ENCODE measurements around the gene FRMD3. TPM values are rescaled to one million over a fixed set of nuclear protein-coding genes. Genes with fewer than 3 reads are reported as not detected.

The FRMD3 gene
- total RNA-seq, 1 donor from 2014 or later = 1.9 TPM

GRCh38 chr9:83474631-83475030 is 63.6 kb downstream of the FRMD3 start:
- peaks cover 5% of the 10 kb centered on the region for H3K9me3 Mint-ChIP-seq
- Histone ChIP-seq H3K27ac (no peak overlapping the region), H3K9ac (no peak overlapping the region), H3F3A (ENCODE audit: low read depth) (no peaks in the 10 kb centered on the region), H3K4me1 (peaks cover 4% of the 10 kb centered on the region), H3K36me3 (no peaks in the 10 kb centered on the region), H4K20me1 (ENCODE audit: low read depth) (no peaks in the 10 kb centered on the region), H3K9me3 (ENCODE audit: low read depth) (no peaks in the 10 kb centered on the region), H3K4me3 (no peak overlapping the region), H3K27me3 (no peaks in the 10 kb centered on the region), H2AFZ (replicated peaks) (no peak overlapping the region), H3K4me2 (no peak overlapping the region), H3K79me2 (ENCODE audit: low read depth) (no peaks in the 10 kb centered on the region)
- H3K36me3 Mint-ChIP-seq = peaks cover 2% of the 10 kb centered on the region
- peaks cover 4% of the 10 kb centered on the region for H3K27me3 Mint-ChIP-seq (ENCODE audit: insufficient read depth, low read depth)
- no peak for DNase-seq (ENCODE audit: low spot score)
- H3K4me3 Mint-ChIP-seq = no peak overlapping the region
- H3K4me1 Mint-ChIP-seq = peaks cover 12% of the 10 kb centered on the region
- TF ChIP-seq, protein P1, sequence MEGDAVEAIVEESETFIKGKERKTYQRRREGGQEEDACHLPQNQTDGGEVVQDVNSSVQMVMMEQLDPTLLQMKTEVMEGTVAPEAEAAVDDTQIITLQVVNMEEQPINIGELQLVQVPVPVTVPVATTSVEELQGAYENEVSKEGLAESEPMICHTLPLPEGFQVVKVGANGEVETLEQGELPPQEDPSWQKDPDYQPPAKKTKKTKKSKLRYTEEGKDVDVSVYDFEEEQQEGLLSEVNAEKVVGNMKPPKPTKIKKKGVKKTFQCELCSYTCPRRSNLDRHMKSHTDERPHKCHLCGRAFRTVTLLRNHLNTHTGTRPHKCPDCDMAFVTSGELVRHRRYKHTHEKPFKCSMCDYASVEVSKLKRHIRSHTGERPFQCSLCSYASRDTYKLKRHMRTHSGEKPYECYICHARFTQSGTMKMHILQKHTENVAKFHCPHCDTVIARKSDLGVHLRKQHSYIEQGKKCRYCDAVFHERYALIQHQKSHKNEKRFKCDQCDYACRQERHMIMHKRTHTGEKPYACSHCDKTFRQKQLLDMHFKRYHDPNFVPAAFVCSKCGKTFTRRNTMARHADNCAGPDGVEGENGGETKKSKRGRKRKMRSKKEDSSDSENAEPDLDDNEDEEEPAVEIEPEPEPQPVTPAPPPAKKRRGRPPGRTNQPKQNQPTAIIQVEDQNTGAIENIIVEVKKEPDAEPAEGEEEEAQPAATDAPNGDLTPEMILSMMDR (IDR thresholded peaks at IDR 0.05) = no peak
- no peak for TF ChIP-seq EZH2phosphoT487 (IDR thresholded peaks at IDR 0.05)
- no peak for TF ChIP-seq EZH2 (IDR thresholded peaks at IDR 0.05)
- H3K27ac Mint-ChIP-seq = no peak overlapping the region

DNA sequence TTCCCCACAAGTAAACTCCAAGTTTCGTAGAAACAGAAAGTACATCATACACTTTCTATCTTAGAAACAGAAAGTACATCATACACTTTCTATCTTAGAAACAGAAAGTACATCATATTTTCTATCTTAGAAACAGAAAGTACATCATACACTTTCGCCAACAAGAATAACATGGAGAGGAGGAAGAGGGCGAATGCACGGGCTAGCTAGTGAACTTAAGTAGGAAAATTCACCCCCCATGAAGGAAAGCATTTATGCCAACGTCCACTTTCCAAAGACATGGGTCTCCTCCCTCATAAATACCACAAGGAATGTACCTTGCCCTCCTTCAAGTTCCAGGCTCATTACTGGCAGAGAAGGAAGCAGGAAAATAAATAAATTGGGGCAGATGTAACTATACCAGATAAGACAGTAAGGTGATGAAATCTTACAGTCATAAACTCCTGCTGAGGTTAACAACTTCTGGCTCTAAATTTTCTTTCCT is 64.7 kb downstream of the FRMD3 start:
- H3F3A ChIP-seq (ENCODE audit: low read depth) = no peaks in the 10 kb centered on the region
- H3K4me3 ChIP-seq = no peak overlapping the region
- peaks cover 8% of the 10 kb centered on the region for H3K4me1 ChIP-seq
- no peaks in the 10 kb centered on the region for H3K9me3 ChIP-seq (ENCODE audit: low read depth)
- no peak overlapping the region for H3K9ac ChIP-seq
- Mint-ChIP-seq H3K27me3 (ENCODE audit: insufficient read depth, low read depth) (peaks cover 4% of the 10 kb centered on the region), H3K9me3 (no peaks in the 10 kb centered on the region), H3K27ac (no peak overlapping the region), H3K4me3 (no peak overlapping the region), H3K4me1 (peaks cover 20% of the 10 kb centered on the region), H3K36me3 (no peaks in the 10 kb centered on the region)
- H4K20me1 ChIP-seq (ENCODE audit: low read depth) = no peaks in the 10 kb centered on the region
- no peak overlapping the region for H2AFZ ChIP-seq (replicated peaks)
- H3K79me2 ChIP-seq (ENCODE audit: low read depth) = no peaks in the 10 kb centered on the region
- H3K27me3 ChIP-seq = no peaks in the 10 kb centered on the region
- H3K4me2 ChIP-seq = no peak overlapping the region
- H3K36me3 ChIP-seq = no peaks in the 10 kb centered on the region
- TF ChIP-seq, protein P1 (IDR thresholded peaks at IDR 0.05) = no peak
- TF ChIP-seq EZH2 (IDR thresholded peaks at IDR 0.05) (no peak), EZH2phosphoT487 (IDR thresholded peaks at IDR 0.05) (no peak)
- no peak for DNase-seq (ENCODE audit: low spot score)
- no peak overlapping the region for H3K27ac ChIP-seq

GRCh38 chr9:83472764-83473163 is 65.4 kb downstream of the FRMD3 start:
- TF ChIP-seq EZH2phosphoT487 (IDR thresholded peaks at IDR 0.05) (no peak), EZH2 (IDR thresholded peaks at IDR 0.05) (no peak)
- TF ChIP-seq, protein P1 (IDR thresholded peaks at IDR 0.05) = no peak
- Histone ChIP-seq H3K4me2 (no peak overlapping the region), H4K20me1 (ENCODE audit: low read depth) (no peaks in the 10 kb centered on the region), H3K4me1 (peaks cover 10% of the 10 kb centered on the region), H3K4me3 (no peak overlapping the region), H3K36me3 (no peaks in the 10 kb centered on the region), H3K9ac (no peak overlapping the region), H3K27ac (no peak overlapping the region), H3K9me3 (ENCODE audit: low read depth) (no peaks in the 10 kb centered on the region), H3K27me3 (no peaks in the 10 kb centered on the region), H2AFZ (replicated peaks) (no peak overlapping the region), H3F3A (ENCODE audit: low read depth) (no peaks in the 10 kb centered on the region), H3K79me2 (ENCODE audit: low read depth) (no peaks in the 10 kb centered on the region)
- H3K36me3 Mint-ChIP-seq = no peaks in the 10 kb centered on the region
- peaks cover 4% of the 10 kb centered on the region for H3K27me3 Mint-ChIP-seq (ENCODE audit: insufficient read depth, low read depth)
- no peaks in the 10 kb centered on the region for H3K9me3 Mint-ChIP-seq
- no peak overlapping the region for H3K27ac Mint-ChIP-seq
- no peak for DNase-seq (ENCODE audit: low spot score)
- H3K4me1 Mint-ChIP-seq = peaks cover 20% of the 10 kb centered on the region
- H3K4me3 Mint-ChIP-seq = no peak overlapping the region
